H1 (cell line): ENCODE measurements around the gene PSME4. TPM values are rescaled to one million over a fixed set of nuclear protein-coding genes. Genes with fewer than 3 reads are reported as not detected.

Experiments
- RFX5 ChIP-seq: IDR thresholded peaks from 2 replicates; pipeline ENCODE4 v1.6.1; 2011; ENCODE audit warnings: low read depth, low read length, improper control_type of control experiment, borderline replicate concordance
- polyA plus RNA-seq, 7 experiments: library from polyadenylated mRNA; depleted of rRNA in 3 of 7; stranded (reverse) in 5 of 7; unstranded in 2 of 7; fragments of >200 nt in 5 of 7; fragments of 200-250 nt in 2 of 7; gene quantifications; 1 replicate in 5 of 7; 2 replicates in 1 of 7; 4 replicates in 1 of 7; pipeline versions ENCODE4 v1.2.1 to v1.2.3, GENCODE V29; 2011 to 2013; ENCODE audit warnings: missing spikeins in 2 of 7, mixed read lengths in 2 of 7
- total RNA-seq: library from RNA; stranded (reverse); fragmentation: NEBNext Ultra II Directional; extraction: Animal tissue kit (Norgen Biotek cat#: 25700); gene quantifications from 2 replicates; pipeline ENCODE4 v1.2.1, GENCODE V29; 2021

The PSME4 gene
- total and polyA plus RNA-seq, 2 of the 8 experiments (the other 6 are each of a cell fraction or from before 2014, with no cell fraction given), result 42.2 to 116 TPM

GRCh38 chr2:53952519-53952918 is 18.3 kb downstream of the PSME4 start (continued):
- TF ChIP-seq RFX5, result no peak
